ENCODE measurements around the gene CALM1. TPM values are rescaled to one million over a fixed set of nuclear protein-coding genes. Genes with fewer than 3 reads are reported as not detected.

The CALM1 gene
- polyA plus RNA-seq, 1 experiment, result 251 TPM

DNA sequence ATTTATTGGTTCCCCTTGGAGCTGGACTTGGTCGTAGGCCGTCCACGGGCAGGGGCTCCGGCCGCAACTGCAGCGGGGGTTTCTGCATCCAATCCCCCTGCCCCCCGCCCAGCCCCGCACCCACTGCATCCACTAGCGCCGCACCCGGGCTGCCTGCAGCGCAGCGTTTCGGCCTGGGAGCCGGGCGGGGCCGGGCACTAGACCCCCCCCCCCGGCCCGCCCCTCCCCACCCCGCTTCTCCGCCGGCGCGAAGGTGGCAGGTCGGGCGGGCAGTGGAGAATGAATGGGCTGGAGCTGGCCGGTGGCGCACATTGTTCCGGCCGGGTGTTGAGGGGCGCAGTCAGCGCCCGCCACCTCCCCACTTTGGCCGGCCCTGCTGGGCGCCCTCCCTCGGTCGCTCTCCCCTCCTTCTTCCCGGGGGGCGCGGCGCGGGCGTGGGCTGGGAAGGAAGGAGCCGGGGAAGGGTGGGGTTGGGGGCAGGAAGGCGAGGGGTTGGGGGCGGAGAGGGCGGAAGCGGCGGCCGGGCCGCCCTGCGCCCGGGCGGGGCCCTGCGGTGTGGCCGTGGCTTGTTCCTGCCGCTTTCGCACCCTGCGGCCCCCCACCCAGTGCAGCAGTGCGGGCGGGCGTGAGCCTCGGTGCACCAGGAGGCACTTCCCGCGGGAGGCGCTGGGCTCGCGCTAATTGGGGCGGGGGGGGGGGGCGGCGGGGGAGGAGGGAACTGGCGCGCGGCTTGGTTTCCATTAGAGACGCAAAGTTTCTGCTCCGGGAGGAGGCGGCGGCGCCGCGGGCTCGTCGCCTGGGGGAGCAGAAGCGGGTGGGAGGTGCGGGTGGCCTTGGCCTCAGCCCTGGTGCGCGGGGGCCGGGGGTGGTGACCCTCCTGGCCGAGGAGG lies 841 bp downstream of the CALM1 start:
- Histone ChIP-seq H3K36me3 (ENCODE audit: control insufficient read depth, insufficient read depth, low read length) (peaks cover 11% of the 10 kb centered on the region), H3K27me3 (ENCODE audit: control insufficient read depth, insufficient read depth, low read length) (no peaks in the 10 kb centered on the region), H3K4me3 (ENCODE audit: low read depth, low read length) (peak overlapping the region; percentile 98)
- POLR2A ChIA-PET, result interaction anchor here (0.6 to 0.8 kb wide), 2 partner anchors 14 to 250 kb away, joined by 3 to 4 read pairs; no protein-coding TSS in a partner anchor
- DNase-seq (ENCODE audit: low read depth), result no peak
- TF ChIP-seq, protein P1, sequence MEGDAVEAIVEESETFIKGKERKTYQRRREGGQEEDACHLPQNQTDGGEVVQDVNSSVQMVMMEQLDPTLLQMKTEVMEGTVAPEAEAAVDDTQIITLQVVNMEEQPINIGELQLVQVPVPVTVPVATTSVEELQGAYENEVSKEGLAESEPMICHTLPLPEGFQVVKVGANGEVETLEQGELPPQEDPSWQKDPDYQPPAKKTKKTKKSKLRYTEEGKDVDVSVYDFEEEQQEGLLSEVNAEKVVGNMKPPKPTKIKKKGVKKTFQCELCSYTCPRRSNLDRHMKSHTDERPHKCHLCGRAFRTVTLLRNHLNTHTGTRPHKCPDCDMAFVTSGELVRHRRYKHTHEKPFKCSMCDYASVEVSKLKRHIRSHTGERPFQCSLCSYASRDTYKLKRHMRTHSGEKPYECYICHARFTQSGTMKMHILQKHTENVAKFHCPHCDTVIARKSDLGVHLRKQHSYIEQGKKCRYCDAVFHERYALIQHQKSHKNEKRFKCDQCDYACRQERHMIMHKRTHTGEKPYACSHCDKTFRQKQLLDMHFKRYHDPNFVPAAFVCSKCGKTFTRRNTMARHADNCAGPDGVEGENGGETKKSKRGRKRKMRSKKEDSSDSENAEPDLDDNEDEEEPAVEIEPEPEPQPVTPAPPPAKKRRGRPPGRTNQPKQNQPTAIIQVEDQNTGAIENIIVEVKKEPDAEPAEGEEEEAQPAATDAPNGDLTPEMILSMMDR (IDR thresholded peaks at IDR 0.05; ENCODE audit: insufficient read depth, low read depth, low read length), result no peak
- CTCF ChIA-PET, result interaction anchor here (0.9 to 1.8 kb wide), 3 partner anchors 9 to 301 kb away, joined by 3 to 7 read pairs (median 4); no protein-coding TSS in a partner anchor

DNA sequence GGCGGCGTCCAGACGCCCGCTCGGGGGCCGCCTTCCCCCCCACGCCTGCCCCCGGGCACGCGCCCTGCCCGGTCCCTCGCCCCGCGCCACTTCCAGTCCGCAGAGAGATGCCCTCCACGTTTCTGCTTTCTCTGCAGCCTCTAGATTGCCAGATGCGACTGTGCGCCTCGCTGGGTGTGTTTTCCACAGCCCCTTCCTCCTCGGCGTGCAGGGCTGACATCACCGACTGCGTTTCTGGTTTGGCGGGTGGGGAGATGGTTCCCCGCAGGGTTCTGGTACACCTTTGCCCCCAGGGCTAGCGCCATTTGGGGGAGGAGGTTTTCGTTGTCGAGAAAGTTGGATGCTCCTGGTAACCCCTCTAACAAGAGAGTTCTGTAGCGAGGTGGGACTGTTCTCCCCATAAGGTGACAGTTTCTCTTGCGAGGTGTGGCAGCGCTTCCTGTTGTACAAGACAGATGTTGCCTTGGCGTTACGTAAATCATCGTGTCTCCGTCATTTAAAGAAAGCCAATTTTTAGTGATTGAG lies 1.5 kb downstream of the CALM1 start:
- TF ChIP-seq, protein P1 (IDR thresholded peaks at IDR 0.05; ENCODE audit: insufficient read depth, low read depth, low read length), result no peak
- POLR2A ChIA-PET, result no interaction called here
- no peak for DNase-seq (ENCODE audit: low read depth)
- CTCF ChIA-PET, result interaction anchor here (0.6 to 2.5 kb wide), 8 partner anchors 11 to 329 kb away, joined by 3 to 8 read pairs (median 4); no protein-coding TSS in a partner anchor
- peaks cover 16% of the 10 kb centered on the region for H3K36me3 ChIP-seq (ENCODE audit: control insufficient read depth, insufficient read depth, low read length)
- H3K4me3 ChIP-seq (ENCODE audit: low read depth, low read length), result peak overlapping the region; percentile 98
- no peaks in the 10 kb centered on the region for H3K27me3 ChIP-seq (ENCODE audit: control insufficient read depth, insufficient read depth, low read length)

DNA sequence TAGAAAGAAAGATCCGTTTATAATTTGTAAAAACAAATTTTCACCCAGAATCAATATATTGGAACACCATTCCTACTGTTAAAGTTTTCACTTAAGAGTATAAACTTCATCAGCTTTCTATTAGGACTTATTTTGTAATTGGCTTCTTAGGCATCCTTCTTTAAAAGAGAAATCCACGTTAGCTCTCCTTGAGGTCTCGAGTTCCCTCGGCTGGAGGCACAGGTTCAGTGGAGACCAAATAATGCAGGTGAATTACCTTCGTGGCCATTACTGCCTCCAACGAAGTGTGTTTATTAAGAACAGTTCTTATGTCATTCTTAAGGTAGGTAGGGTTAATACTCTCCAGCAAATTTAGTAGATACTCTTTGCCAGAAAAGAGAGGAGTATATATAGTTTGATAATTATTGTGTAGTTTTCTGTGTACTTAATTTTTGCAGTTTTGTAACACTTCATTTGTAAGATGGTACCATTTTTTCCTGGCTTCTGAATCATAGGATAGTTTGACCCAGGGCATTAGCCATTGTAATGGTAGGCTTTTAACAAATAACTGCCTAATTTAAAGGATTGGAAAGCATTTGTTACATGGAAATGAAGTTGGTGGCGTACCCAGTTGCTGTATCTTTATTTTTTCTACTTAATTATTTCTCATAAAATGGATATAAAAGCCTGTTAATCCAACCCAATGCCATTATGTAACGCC lies 2.2 kb downstream of the CALM1 start:
- no peaks in the 10 kb centered on the region for H3K27me3 ChIP-seq (ENCODE audit: control insufficient read depth, insufficient read depth, low read length)
- TF ChIP-seq, protein P1 (IDR thresholded peaks at IDR 0.05; ENCODE audit: insufficient read depth, low read depth, low read length), result no peak
- POLR2A ChIA-PET, result no interaction called here

DNA sequence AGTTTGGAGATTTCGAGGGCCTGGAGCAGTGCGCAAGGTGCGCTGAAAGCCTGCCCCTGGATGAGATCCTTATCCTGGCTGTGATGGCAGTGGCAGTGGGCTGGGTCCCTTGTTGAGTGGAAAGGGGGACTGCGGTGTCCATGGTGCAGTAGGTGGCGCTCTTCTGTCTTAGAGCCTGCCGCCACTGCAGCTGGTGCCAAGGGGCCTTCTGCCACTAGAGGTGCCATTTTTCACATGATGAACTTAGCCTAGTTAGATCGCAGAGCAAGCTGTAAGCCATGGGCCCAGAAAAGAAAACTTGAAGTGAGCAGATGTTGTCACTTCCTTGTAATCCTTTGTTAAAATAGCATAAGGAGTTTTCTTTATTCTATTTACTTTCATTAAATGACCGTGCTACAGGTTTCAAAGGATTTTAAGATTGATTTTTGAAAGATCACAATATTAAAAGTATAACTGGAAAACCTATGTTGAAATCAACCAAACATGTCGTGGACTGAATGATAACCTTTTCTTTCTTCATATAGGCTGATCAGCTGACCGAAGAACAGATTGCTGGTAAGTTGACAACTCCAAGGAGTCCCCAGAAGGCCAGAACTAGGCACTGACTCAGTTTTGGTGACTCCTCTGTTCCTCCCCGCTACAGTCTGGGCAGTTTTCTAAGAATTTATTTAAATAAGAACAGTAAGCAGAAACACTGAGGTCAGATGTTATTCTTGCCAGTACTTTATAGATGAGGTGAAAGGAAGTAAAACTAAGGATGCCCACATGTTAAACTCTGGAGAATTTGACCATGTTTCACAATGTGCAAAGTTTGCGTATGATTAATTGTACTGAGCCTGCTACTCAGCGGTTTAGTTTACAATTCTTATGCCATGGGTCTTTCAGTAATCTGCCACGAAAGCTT lies 3.0 kb downstream of the CALM1 start:
- Histone ChIP-seq H3K36me3 (ENCODE audit: control insufficient read depth, insufficient read depth, low read length) (peaks cover 21% of the 10 kb centered on the region), H3K4me3 (ENCODE audit: low read depth, low read length) (no peak overlapping the region), H3K27me3 (ENCODE audit: control insufficient read depth, insufficient read depth, low read length) (no peaks in the 10 kb centered on the region)
- TF ChIP-seq, protein P1 (IDR thresholded peaks at IDR 0.05; ENCODE audit: insufficient read depth, low read depth, low read length), result peak; percentile 99
- POLR2A ChIA-PET, result interaction anchor here (0.6 kb wide), 1 partner anchor 147 kb away, joined by 4 read pairs; no protein-coding TSS in a partner anchor
- CTCF ChIA-PET, result interaction anchor here (0.7 to 2.5 kb wide), 33 partner anchors 9 to 446 kb away, joined by 3 to 35 read pairs (median 4); no protein-coding TSS in a partner anchor
- DNase-seq (ENCODE audit: low read depth), result no peak

More for the DNA sequence above, 2.2 kb downstream of the CALM1 start:
- CTCF ChIA-PET, result interaction anchor here (0.6 to 2.5 kb wide), 28 partner anchors 9 to 360 kb away, joined by 3 to 35 read pairs (median 4); no protein-coding TSS in a partner anchor
- peaks cover 18% of the 10 kb centered on the region for H3K36me3 ChIP-seq (ENCODE audit: control insufficient read depth, insufficient read depth, low read length)
- peak overlapping the region; percentile 98 for H3K4me3 ChIP-seq (ENCODE audit: low read depth, low read length)
- no peak for DNase-seq (ENCODE audit: low read depth)

Measured in BJ (cell line).